BE2C (cell line): ENCODE data around the gene SULT2B1.
"Not testable (repeated sequence)": the region's sequence is repeated elsewhere in the genome, so short reads cannot be mapped to it uniquely, and the experiment has no call there.

Experiments
- DNase-seq: peaks from one replicate; pipeline ENCODE4 v3.0.0-alpha.2; 2020
- H3K27me3 ChIP-seq: fragments of 250-450 bp; sonication (Bioruptor Pico); 2 replicates; pipeline ENCODE4 v1.5.1; 2020; ENCODE audit warnings: mild to moderate bottlenecking
- H3K36me3 ChIP-seq: fragments of 250-450 bp; sonication (Bioruptor Pico); 2 replicates; pipeline ENCODE4 v1.5.1; 2020; ENCODE audit warnings: mild to moderate bottlenecking
- H3K4me1 ChIP-seq: fragments of 250-450 bp; sonication (Bioruptor Pico); 2 replicates; pipeline ENCODE4 v1.5.1; 2020
- H3K4me3 ChIP-seq: 2 replicates; pipeline ENCODE4 v1.5.1; 2011; ENCODE audit warnings: low read depth, low read length
- H3K9me3 ChIP-seq: fragments of 250-450 bp; sonication (Bioruptor Pico); 2 replicates; pipeline ENCODE4 v1.5.1; 2020
- CTCF ChIP-seq: IDR thresholded peaks from 2 replicates; pipeline ENCODE4 v1.5.1; 2012; ENCODE audit warnings: mild to moderate bottlenecking, low read depth, low read length

Gene SULT2B1

GRCh38 chr19:48537541-48537940, 14.4 kb upstream of the SULT2B1 start:
- H3K36me3 ChIP-seq: no peaks in the 10 kb centered on the region
- no peaks in the 10 kb centered on the region for H3K9me3 ChIP-seq
- no peak for TF ChIP-seq CTCF
- H3K4me1 ChIP-seq: peaks cover 4% of the 10 kb centered on the region
- no peaks in the 10 kb centered on the region for H3K27me3 ChIP-seq
- no peak overlapping the region for H3K4me3 ChIP-seq
- no peak for DNase-seq

- not testable (repeated sequence) for H3K9me3 ChIP-seq, H3K27me3 ChIP-seq
Observed at GRCh38 chr19:48538057-48538456, 13.9 kb upstream of the SULT2B1 start.

GRCh38 chr19:48539503-48540096, 12.4 kb upstream of the SULT2B1 start:
- peak; percentile 83 for DNase-seq
- H3K4me3 ChIP-seq: no peak overlapping the region

More at GRCh38 chr19:48538057-48538456, 13.9 kb upstream of the SULT2B1 start:
- not testable (repeated sequence) for H3K4me3 ChIP-seq, H3K36me3 ChIP-seq, H3K4me1 ChIP-seq, DNase-seq

GRCh38 chr19:48540110-48540509, 11.9 kb upstream of the SULT2B1 start:
- Histone ChIP-seq H3K4me1 (peaks cover 4% of the 10 kb centered on the region), H3K27me3 (no peaks in the 10 kb centered on the region), H3K4me3 (no peak overlapping the region), H3K9me3 (no peaks in the 10 kb centered on the region), H3K36me3 (no peaks in the 10 kb centered on the region)
- no peak for TF ChIP-seq CTCF
- no peak for DNase-seq

More at GRCh38 chr19:48539503-48540096, 12.4 kb upstream of the SULT2B1 start:
- H3K4me1 ChIP-seq: peaks cover 4% of the 10 kb centered on the region
- no peaks in the 10 kb centered on the region for H3K27me3 ChIP-seq
- no peak for TF ChIP-seq CTCF
- H3K9me3 ChIP-seq: no peaks in the 10 kb centered on the region
- no peaks in the 10 kb centered on the region for H3K36me3 ChIP-seq

- no peaks in the 10 kb centered on the region for H3K9me3 ChIP-seq
Observed at GRCh38 chr19:48541813-48542212, 10.2 kb upstream of the SULT2B1 start.

GRCh38 chr19:48543121-48543710, 8.8 kb upstream of the SULT2B1 start:
- no peak for DNase-seq
- Histone ChIP-seq H3K4me3 (no peak overlapping the region), H3K4me1 (peaks cover 4% of the 10 kb centered on the region), H3K27me3 (no peaks in the 10 kb centered on the region; the same call in 1 of the 2 replicates), H3K36me3 (no peaks in the 10 kb centered on the region), H3K9me3 (no peaks in the 10 kb centered on the region)
- no peak for TF ChIP-seq CTCF

More at GRCh38 chr19:48541813-48542212, 10.2 kb upstream of the SULT2B1 start:
- no peak overlapping the region for H3K4me3 ChIP-seq
- H3K27me3 ChIP-seq: no peaks in the 10 kb centered on the region
- H3K36me3 ChIP-seq: no peaks in the 10 kb centered on the region
- H3K4me1 ChIP-seq: peaks cover 4% of the 10 kb centered on the region
- no peak for TF ChIP-seq CTCF
- DNase-seq: no peak
